Sigmoid colon (tissue), 4 donors: Measurements from ENCODE around the gene PRIM2.

Experiments used
- EP300 ChIP-seq, 4 donors: sonication (generic); formaldehyde crosslinking; IDR thresholded peaks; one replicate each; pipeline ENCODE4 v1.6.1; 2017; ENCODE audit warnings: antibody characterized with exemption in 4 of 4
- POLR2AphosphoS5 ChIP-seq, 4 donors: sonication (generic); formaldehyde crosslinking; IDR thresholded peaks; one replicate each; pipeline ENCODE4 v1.6.1; 2017; ENCODE audit warnings: antibody characterized with exemption in 4 of 4
- TF ChIP-seq, protein P1 (sequence below), 4 experiments: fragments of 450-650 bp in 3 of 4; fragments of 200-600 bp in 1 of 4; IDR thresholded peaks; one replicate each; pipeline ENCODE4 v1.5.1; 2016 to 2019; ENCODE audit warnings: antibody characterized with exemption in 4 of 4, mild to moderate bottlenecking in 3 of 4, moderate library complexity in 2 of 4

DNA sequence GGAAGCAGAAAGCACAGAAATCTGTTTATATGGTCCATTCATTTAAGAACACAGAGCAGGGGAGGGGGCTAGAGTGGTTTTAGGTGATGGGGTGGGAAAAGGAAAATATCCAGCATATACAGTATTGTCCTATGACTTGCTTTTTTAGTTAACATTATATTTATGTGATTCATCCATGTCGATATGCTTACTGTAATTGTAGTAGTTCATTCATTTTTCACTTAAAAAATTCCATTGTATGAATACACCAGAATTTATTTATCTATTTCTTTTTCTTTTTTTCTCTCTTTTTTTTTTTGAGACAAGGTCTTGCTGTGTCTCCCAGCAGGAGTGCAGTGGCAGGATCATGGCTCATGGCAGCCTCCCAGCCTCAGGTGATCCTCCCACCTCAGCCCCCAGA, 9.6 kb upstream of the PRIM2 start:
- TF ChIP-seq EP300 (IDR thresholded peaks at IDR 0.05) (no peak), POLR2AphosphoS5 (IDR thresholded peaks at IDR 0.05) (no peak)
- TF ChIP-seq, protein P1, sequence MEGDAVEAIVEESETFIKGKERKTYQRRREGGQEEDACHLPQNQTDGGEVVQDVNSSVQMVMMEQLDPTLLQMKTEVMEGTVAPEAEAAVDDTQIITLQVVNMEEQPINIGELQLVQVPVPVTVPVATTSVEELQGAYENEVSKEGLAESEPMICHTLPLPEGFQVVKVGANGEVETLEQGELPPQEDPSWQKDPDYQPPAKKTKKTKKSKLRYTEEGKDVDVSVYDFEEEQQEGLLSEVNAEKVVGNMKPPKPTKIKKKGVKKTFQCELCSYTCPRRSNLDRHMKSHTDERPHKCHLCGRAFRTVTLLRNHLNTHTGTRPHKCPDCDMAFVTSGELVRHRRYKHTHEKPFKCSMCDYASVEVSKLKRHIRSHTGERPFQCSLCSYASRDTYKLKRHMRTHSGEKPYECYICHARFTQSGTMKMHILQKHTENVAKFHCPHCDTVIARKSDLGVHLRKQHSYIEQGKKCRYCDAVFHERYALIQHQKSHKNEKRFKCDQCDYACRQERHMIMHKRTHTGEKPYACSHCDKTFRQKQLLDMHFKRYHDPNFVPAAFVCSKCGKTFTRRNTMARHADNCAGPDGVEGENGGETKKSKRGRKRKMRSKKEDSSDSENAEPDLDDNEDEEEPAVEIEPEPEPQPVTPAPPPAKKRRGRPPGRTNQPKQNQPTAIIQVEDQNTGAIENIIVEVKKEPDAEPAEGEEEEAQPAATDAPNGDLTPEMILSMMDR (IDR thresholded peaks at IDR 0.05) = no peak
